ENCODE results near the gene NEIL3.

NEIL3 gene

GRCh38 chr4:177309522-177310371, at the start of gene NEIL3:
NEIL3 (plus strand) TSS chr4:177309874; CDS start chr4:177309954, 80 bp downstream.
- in situ Hi-C loops (cut with HindIII; ENCODE audit: low sequenced_read_pairs) = no loop called here

GRCh38 chr4:177263818-177264217, 45.9 kb upstream of the NEIL3 start:
- in situ Hi-C loops (cut with HindIII; ENCODE audit: low sequenced_read_pairs) = no loop called here

GRCh38 chr4:177264788-177265422, 44.8 kb upstream of the NEIL3 start:
- in situ Hi-C loops (cut with HindIII; ENCODE audit: low sequenced_read_pairs) = loop anchor here (5.0 kb wide), 2 partner anchors 63 to 97 kb away; no protein-coding TSS in a partner anchor

DNA sequence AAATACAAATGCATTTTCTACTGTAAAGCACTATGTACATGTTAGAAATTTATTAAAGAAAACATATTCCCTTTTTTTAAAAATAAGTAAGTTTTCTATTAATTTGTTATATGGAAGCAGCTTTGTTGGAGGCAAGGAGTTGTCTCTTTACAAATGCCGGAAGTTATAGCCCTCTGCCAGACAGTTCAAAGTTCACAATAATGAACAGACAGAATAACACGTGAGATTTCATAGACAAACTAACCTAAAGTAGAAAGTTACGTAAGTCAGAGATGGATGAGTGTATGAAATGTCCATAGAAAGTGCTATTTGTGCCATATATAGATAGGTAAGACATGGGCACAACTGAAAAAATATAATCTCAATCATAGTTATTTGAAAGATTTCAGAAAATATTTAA, 43.9 kb upstream of the NEIL3 start:
- in situ Hi-C loops (cut with HindIII; ENCODE audit: low sequenced_read_pairs) = loop anchor here (5.0 kb wide), 2 partner anchors 63 to 97 kb away; no protein-coding TSS in a partner anchor

DNA sequence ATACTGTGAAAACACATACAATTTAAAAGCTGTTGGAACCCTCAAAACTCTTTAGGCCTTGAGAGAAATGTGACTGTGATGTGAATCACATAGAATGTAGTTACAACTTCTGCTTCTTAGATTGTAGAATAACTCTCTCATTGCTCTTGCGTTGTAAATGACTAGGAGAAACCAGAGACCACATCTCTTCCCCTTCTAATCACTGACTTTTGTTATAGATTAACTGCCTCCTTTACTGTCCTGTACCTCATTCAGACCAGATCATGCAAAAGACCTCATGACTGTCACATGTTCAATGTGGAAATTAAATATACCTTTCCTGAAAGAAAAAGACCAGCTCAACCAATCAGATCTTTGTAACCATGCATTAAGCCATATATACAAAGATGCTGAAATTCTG, 43.2 kb upstream of the NEIL3 start:
- in situ Hi-C loops (cut with HindIII; ENCODE audit: low sequenced_read_pairs) = loop anchor here (5.0 kb wide), 2 partner anchors 64 to 96 kb away; no protein-coding TSS in a partner anchor

- in situ Hi-C loops (cut with HindIII; ENCODE audit: low sequenced_read_pairs) = loop anchor here (5.0 kb wide), 2 partner anchors 66 to 94 kb away; no protein-coding TSS in a partner anchor
Observed at GRCh38 chr4:177267911-177268310, 41.8 kb upstream of the NEIL3 start.

DNA sequence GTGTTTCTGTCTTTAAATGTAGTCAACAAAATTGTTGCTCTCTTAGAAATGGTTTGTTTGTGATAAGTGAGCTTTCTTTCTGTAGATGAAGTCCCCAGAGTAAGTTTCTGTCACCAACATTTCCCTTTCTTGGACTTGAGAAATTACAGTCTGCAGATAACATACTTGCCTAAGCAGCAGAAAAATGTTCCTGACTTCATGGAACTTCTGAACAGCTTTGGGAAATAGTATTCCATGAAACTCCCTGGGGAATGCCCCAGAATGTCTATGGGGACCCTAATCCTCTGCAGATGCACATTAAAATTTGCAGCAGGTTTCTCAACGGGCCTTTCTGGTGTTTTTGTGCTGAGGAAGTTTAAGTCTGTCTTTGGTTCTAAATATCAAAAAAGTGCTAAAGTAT, 38.6 kb upstream of the NEIL3 start:
- in situ Hi-C loops (cut with HindIII; ENCODE audit: low sequenced_read_pairs) = no loop called here

- in situ Hi-C loops (cut with HindIII; ENCODE audit: low sequenced_read_pairs) = no loop called here
Observed at GRCh38 chr4:177271915-177272766, 37.5 kb upstream of the NEIL3 start.

DNA sequence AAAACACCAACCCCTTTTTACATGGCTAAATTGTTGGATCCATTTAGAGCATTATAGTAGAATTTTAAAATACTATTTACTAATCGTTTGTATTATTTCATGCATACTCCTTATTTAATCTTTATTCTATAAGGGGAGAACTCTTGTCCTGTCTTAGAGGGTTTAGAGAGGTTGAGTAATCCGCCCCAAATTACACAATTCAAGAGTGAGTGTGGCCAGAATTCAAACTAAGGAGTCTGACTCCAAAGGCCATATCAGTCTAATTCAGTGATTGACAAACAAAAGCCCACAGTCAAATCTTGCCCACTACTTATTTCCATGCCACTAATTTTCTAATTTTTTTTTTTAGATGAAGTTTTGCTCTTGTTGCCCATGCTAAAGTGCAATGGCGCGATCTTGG, 33.7 kb upstream of the NEIL3 start:
- in situ Hi-C loops (cut with HindIII; ENCODE audit: low sequenced_read_pairs) = no loop called here

DNA sequence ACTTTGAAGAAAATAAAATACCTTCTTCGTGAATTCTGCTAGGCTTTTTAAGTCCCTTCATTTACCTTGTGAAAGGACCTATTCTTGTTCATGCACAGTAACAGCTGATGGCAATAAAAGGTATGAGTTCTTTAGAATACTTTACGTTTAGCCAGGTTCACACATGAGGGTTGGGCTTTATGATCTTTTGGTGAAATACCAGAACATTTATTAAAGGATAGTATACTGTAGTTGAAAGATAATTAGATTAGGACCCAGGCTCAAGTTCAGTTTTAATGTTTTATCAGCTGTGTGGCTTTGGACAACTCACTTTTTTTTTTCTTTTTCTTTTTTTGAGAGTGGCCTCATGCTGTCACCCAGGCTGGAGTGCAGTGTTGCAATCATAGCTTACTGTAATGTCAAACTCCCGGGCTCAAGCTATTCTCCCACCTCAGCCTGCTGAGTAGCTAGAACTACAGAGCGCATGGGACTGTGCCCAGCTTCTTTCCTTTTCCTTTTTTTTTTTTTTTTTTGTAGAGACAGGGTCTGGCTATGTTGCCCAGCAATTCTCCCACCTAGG, 28.2 kb upstream of the NEIL3 start:
- in situ Hi-C loops (cut with HindIII; ENCODE audit: low sequenced_read_pairs) = no loop called here

- in situ Hi-C loops (cut with HindIII; ENCODE audit: low sequenced_read_pairs) = no loop called here
Observed at GRCh38 chr4:177282284-177282835, 27.3 kb upstream of the NEIL3 start.

GRCh38 chr4:177283167-177283566, 26.5 kb upstream of the NEIL3 start:
- in situ Hi-C loops (cut with HindIII; ENCODE audit: low sequenced_read_pairs) = no loop called here

- in situ Hi-C loops (cut with HindIII; ENCODE audit: low sequenced_read_pairs) = no loop called here
Observed at GRCh38 chr4:177285953-177286352, 23.7 kb upstream of the NEIL3 start.

GRCh38 chr4:177287255-177287654, 22.4 kb upstream of the NEIL3 start:
- in situ Hi-C loops (cut with HindIII; ENCODE audit: low sequenced_read_pairs) = no loop called here

GRCh38 chr4:177288335-177288734, 21.3 kb upstream of the NEIL3 start:
- in situ Hi-C loops (cut with HindIII; ENCODE audit: low sequenced_read_pairs) = no loop called here

DNA sequence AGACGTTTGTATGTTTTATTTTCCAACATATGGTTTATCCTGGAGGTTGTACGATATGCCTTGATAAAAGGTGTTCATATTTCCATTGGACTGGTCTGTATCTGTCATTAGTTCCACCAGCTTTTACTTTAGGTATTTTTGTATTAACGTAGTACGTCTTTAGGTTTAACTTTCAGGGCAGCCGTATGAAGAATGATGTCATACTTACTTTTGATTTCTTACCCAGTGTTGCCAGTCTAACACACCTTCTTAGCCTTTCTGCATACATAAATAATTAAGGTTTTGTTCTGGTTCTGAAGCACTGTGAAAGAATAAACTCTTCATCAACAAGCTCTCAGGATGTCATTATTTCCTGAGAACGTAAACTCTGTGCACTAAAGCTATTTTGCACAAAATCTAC, 18.9 kb upstream of the NEIL3 start:
- in situ Hi-C loops (cut with HindIII; ENCODE audit: low sequenced_read_pairs) = no loop called here

- in situ Hi-C loops (cut with HindIII; ENCODE audit: low sequenced_read_pairs) = no loop called here
Observed at GRCh38 chr4:177292171-177292570, 17.5 kb upstream of the NEIL3 start.

GRCh38 chr4:177293208-177294033, 16.3 kb upstream of the NEIL3 start:
- in situ Hi-C loops (cut with HindIII; ENCODE audit: low sequenced_read_pairs) = no loop called here

GRCh38 chr4:177297785-177298391, 11.8 kb upstream of the NEIL3 start:
- in situ Hi-C loops (cut with HindIII; ENCODE audit: low sequenced_read_pairs) = no loop called here

Data from endothelial cell of hepatic sinusoid (primary cell).